Astrocyte (in vitro differentiated cells and primary cell): Measurements from ENCODE around the gene ELK1. TPM values are rescaled to one million over a fixed set of nuclear protein-coding genes. Genes with fewer than 3 reads are reported as not detected.

ENCODE experiments used
- DNase-seq: peaks from one replicate; pipeline ENCODE4 v3.0.0-alpha.2; 2010; ENCODE audit warnings: low read depth
- FAIRE-seq: peaks from 2 replicates; lab custom pipeline; 2011; peaks lifted over from hg19 to GRCh38; lab: Jason Lieb, UNC
- H2AFZ ChIP-seq: 2 replicates; pipeline ENCODE4 v1.6.0; 2012; ENCODE audit warnings: low read depth, low read length, inconsistent platforms
- H3K27ac ChIP-seq: 2 replicates; pipeline ENCODE4 v1.5.1; 2011; ENCODE audit warnings: low read depth, low read length, inconsistent platforms
- H3K27me3 ChIP-seq: 2 replicates; pipeline ENCODE4 v1.6.0; 2011; ENCODE audit warnings: low read length, inconsistent platforms; ENCODE audit not compliant: insufficient read depth
- H3K36me3 ChIP-seq: 2 replicates; pipeline ENCODE4 v1.5.1; 2011; ENCODE audit warnings: low read length, inconsistent platforms; ENCODE audit not compliant: insufficient read depth
- H3K4me1 ChIP-seq: 2 replicates; pipeline ENCODE4 v1.5.1; 2011; ENCODE audit warnings: low read length, inconsistent platforms; ENCODE audit not compliant: insufficient read depth
- H3K4me2 ChIP-seq: 2 replicates; pipeline ENCODE4 v1.6.0; 2012; ENCODE audit warnings: low read length, inconsistent platforms
- H3K4me3 ChIP-seq: 2 replicates; pipeline ENCODE4 v1.5.1; 2011; ENCODE audit warnings: low read depth, mild to moderate bottlenecking, low read length, inconsistent platforms; ENCODE audit not compliant: insufficient read depth
- H3K79me2 ChIP-seq: 2 replicates; pipeline ENCODE4 v1.6.0; 2012; ENCODE audit warnings: mild to moderate bottlenecking, low read length, inconsistent platforms; ENCODE audit not compliant: insufficient read depth
- H3K9ac ChIP-seq: 2 replicates; pipeline ENCODE4 v1.6.0; 2012; ENCODE audit warnings: mild to moderate bottlenecking, low read length, inconsistent platforms
- H3K9me3 ChIP-seq: 2 replicates; pipeline ENCODE4 v1.5.1; 2012; ENCODE audit warnings: low read depth, mild to moderate bottlenecking, low read length, inconsistent platforms; ENCODE audit not compliant: insufficient read depth
- H4K20me1 ChIP-seq: 2 replicates; pipeline ENCODE4 v1.6.0; 2012; ENCODE audit warnings: low read length, inconsistent platforms; ENCODE audit not compliant: insufficient read depth
- H3K27ac Mint-ChIP-seq: one replicate; pipeline ENCODE4 v1.8.0; 2021; ENCODE audit warnings: mild to moderate bottlenecking, mixed read lengths; ENCODE audit not compliant: unreplicated experiment
- H3K27me3 Mint-ChIP-seq: one replicate; pipeline ENCODE4 v1.8.0; 2021; ENCODE audit warnings: low read depth, mixed read lengths; ENCODE audit not compliant: unreplicated experiment
- H3K36me3 Mint-ChIP-seq: one replicate; pipeline ENCODE4 v1.8.0; 2021; ENCODE audit warnings: low read depth, mixed read lengths; ENCODE audit not compliant: unreplicated experiment
- H3K4me1 Mint-ChIP-seq: one replicate; pipeline ENCODE4 v1.8.0; 2021; ENCODE audit warnings: low read depth, mixed read lengths; ENCODE audit not compliant: unreplicated experiment
- H3K4me3 Mint-ChIP-seq: one replicate; pipeline ENCODE4 v1.8.0; 2021; ENCODE audit warnings: mild to moderate bottlenecking, moderate library complexity, mixed read lengths; ENCODE audit not compliant: unreplicated experiment
- H3K9me3 Mint-ChIP-seq: one replicate; pipeline ENCODE4 v1.8.0; 2021; ENCODE audit warnings: mild to moderate bottlenecking, mixed read lengths; ENCODE audit not compliant: unreplicated experiment
- EZH2 ChIP-seq: IDR thresholded peaks from 2 replicates; pipeline ENCODE4 v1.6.1; 2012; ENCODE audit warnings: mild to moderate bottlenecking, low read length, inconsistent platforms; ENCODE audit not compliant: insufficient read depth
- total RNA-seq: library from RNA; stranded (reverse); gene quantifications from 2 replicates; pipeline ENCODE4 v1.2.1, GENCODE V29; 2021
- TF ChIP-seq, protein P1 (sequence below): IDR thresholded peaks from 2 replicates; pipeline ENCODE4 v1.5.1; 2011; ENCODE audit warnings: low read depth, mild to moderate bottlenecking, inconsistent platforms, low read length, moderate library complexity; ENCODE audit not compliant: insufficient read depth

Gene ELK1
- total RNA-seq, 1 donor from 2014 or later = 34.1 TPM

DNA sequence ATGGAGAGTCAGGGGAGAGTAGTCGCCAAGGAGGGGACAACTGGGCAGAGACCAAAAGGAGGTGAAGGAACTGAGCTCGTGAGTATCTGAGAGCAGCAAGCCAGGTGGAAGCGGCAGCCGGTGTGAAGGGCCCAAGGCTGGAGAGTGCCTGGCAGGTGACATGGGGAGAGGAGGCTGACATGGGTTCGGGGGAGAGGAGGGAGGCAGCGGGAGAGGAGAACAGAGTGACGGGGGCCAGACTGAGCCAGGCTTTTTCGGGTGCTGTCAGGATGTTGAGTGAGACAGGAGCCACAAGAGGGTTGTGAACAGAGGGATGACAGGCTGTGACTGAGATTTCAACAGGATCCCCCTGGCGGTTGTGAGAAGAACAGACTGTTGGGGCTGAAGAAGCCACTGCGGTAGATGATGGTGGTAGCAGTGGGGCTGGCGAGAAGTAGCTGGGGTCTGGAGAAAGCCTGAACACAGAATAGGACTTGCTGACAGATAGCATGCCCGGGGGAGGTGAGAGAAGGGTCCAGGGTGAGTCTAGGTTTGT lies 5.7 kb downstream of the ELK1 start:
- Histone ChIP-seq H3K9me3 (no peaks in the 10 kb centered on the region), H2AFZ (no peak overlapping the region), H3K79me2 (peaks cover 56% of the 10 kb centered on the region), H3K9ac (no peak overlapping the region), H3K4me2 (no peak overlapping the region), H3K4me3 (no peak overlapping the region), H3K27me3 (no peaks in the 10 kb centered on the region), H3K4me1 (peaks cover 16% of the 10 kb centered on the region), H3K27ac (no peak overlapping the region), H3K36me3 (peaks cover 10% of the 10 kb centered on the region), H4K20me1 (peaks cover 45% of the 10 kb centered on the region)
- no peak for DNase-seq
- no peak overlapping the region for H3K27ac Mint-ChIP-seq
- no peak overlapping the region for H3K4me3 Mint-ChIP-seq
- peaks cover 23% of the 10 kb centered on the region for H3K4me1 Mint-ChIP-seq
- H3K9me3 Mint-ChIP-seq = peaks cover 3% of the 10 kb centered on the region
- TF ChIP-seq, protein P1, sequence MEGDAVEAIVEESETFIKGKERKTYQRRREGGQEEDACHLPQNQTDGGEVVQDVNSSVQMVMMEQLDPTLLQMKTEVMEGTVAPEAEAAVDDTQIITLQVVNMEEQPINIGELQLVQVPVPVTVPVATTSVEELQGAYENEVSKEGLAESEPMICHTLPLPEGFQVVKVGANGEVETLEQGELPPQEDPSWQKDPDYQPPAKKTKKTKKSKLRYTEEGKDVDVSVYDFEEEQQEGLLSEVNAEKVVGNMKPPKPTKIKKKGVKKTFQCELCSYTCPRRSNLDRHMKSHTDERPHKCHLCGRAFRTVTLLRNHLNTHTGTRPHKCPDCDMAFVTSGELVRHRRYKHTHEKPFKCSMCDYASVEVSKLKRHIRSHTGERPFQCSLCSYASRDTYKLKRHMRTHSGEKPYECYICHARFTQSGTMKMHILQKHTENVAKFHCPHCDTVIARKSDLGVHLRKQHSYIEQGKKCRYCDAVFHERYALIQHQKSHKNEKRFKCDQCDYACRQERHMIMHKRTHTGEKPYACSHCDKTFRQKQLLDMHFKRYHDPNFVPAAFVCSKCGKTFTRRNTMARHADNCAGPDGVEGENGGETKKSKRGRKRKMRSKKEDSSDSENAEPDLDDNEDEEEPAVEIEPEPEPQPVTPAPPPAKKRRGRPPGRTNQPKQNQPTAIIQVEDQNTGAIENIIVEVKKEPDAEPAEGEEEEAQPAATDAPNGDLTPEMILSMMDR = peak; percentile 37
- TF ChIP-seq EZH2 = no peak
- no peaks in the 10 kb centered on the region for H3K27me3 Mint-ChIP-seq
- H3K36me3 Mint-ChIP-seq = peaks cover 2% of the 10 kb centered on the region
- FAIRE-seq = no peak

DNA sequence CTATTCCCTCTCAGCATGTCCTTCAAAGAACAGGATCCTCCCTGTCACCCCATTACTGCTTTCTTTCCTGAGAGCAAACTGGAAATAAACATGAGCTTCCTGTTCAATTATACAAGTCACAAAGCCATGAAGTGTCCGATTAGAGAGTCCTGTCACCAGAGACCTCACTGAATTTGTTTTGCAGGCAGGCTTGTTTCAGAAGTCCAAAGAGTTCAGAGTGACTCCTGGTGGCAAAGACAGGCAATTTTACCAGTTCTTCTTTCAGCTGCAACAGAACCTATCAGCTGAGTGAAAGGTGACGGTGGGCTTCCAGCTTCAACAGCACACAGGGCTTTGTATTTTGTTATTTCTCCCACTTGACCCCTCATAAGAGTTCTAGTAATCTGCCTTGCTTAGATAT lies 6.4 kb downstream of the ELK1 start:
- Histone ChIP-seq H3K4me3 (no peak overlapping the region), H3K9me3 (no peaks in the 10 kb centered on the region), H3K36me3 (peaks cover 10% of the 10 kb centered on the region), H3K4me2 (no peak overlapping the region), H3K4me1 (peaks cover 9% of the 10 kb centered on the region), H3K27ac (no peak overlapping the region), H3K27me3 (no peaks in the 10 kb centered on the region), H4K20me1 (peaks cover 40% of the 10 kb centered on the region), H3K79me2 (peaks cover 49% of the 10 kb centered on the region), H3K9ac (no peak overlapping the region), H2AFZ (no peak overlapping the region)
- H3K27ac Mint-ChIP-seq = no peak overlapping the region
- H3K36me3 Mint-ChIP-seq = peaks cover 2% of the 10 kb centered on the region
- peaks cover 3% of the 10 kb centered on the region for H3K9me3 Mint-ChIP-seq
- DNase-seq (no peak), FAIRE-seq (peak; percentile 97)
- peaks cover 16% of the 10 kb centered on the region for H3K4me1 Mint-ChIP-seq
- TF ChIP-seq EZH2 = no peak
- TF ChIP-seq, protein P1 = peak; percentile 32
- no peaks in the 10 kb centered on the region for H3K27me3 Mint-ChIP-seq
- H3K4me3 Mint-ChIP-seq = no peak overlapping the region

DNA sequence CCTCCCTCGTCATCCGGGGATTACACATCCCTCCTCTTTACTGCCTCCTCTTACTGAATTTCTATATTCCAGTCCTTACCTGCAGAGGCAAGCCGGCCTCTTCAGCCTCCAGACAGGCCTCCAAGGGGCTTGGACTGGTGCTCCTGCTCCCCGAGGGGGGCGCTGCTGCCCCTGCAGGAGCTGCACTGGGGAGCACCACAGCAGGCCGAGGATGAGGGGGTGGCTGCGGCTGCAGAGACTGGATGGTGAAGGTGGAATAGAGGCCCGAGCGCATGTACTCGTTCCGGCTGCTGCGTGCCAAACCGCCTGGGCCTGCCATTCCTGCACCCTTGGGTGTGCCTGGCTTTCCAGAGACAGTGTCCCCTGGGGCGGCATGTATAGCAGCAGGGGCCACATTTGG lies 11.5 kb downstream of the ELK1 start:
- H3K79me2 ChIP-seq = peaks cover 11% of the 10 kb centered on the region
- H3K4me3 Mint-ChIP-seq = no peak overlapping the region
- TF ChIP-seq, protein P1 = no peak
- TF ChIP-seq EZH2 = no peak
- no peak overlapping the region for H3K9ac ChIP-seq
- peaks cover 8% of the 10 kb centered on the region for H3K36me3 Mint-ChIP-seq
- no peak overlapping the region for H2AFZ ChIP-seq
- peaks cover 3% of the 10 kb centered on the region for H3K9me3 Mint-ChIP-seq
- no peak overlapping the region for H3K4me2 ChIP-seq
- H3K27me3 Mint-ChIP-seq = no peaks in the 10 kb centered on the region
- no peaks in the 10 kb centered on the region for H3K9me3 ChIP-seq
- H3K4me1 ChIP-seq = peaks cover 3% of the 10 kb centered on the region
- FAIRE-seq = no peak
- H3K4me1 Mint-ChIP-seq = no peaks in the 10 kb centered on the region
- no peak overlapping the region for H3K27ac Mint-ChIP-seq
- DNase-seq = no peak
- no peak overlapping the region for H3K4me3 ChIP-seq
- H3K27ac ChIP-seq = no peak overlapping the region
- peaks cover 12% of the 10 kb centered on the region for H3K36me3 ChIP-seq
- peaks cover 11% of the 10 kb centered on the region for H4K20me1 ChIP-seq
- H3K27me3 ChIP-seq = no peaks in the 10 kb centered on the region
